ENCODE results near the gene STIM2. TPM values are rescaled to one million over a fixed set of nuclear protein-coding genes. Genes with fewer than 3 reads are reported as not detected.

Gene STIM2
- total RNA-seq, 1 experiment from 2014 or later: 59.0 TPM

DNA sequence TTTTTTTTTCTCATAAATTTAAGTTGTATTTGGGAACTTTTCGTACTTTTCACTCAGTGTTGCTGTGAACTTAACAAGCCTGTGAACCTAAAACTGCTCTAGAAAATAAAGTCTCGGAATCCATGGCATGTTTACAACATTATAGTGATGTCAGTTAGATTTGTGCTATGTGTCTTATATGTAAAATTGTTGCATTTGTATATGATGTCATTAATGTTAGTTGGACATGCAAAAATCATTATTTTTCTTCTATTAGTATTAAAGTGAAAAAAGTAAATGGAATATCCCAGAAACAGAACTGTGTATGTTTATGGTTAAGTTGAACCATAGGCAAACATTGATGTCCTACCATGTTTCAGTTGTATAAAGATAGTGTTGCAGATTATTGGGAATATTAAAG lies 85.2 kb downstream of the STIM2 start:
- no peak overlapping the region for H3K4me3 ChIP-seq (ENCODE audit: low read depth, low read length, poor library complexity, severe bottlenecking)
- TF ChIP-seq, protein P1, sequence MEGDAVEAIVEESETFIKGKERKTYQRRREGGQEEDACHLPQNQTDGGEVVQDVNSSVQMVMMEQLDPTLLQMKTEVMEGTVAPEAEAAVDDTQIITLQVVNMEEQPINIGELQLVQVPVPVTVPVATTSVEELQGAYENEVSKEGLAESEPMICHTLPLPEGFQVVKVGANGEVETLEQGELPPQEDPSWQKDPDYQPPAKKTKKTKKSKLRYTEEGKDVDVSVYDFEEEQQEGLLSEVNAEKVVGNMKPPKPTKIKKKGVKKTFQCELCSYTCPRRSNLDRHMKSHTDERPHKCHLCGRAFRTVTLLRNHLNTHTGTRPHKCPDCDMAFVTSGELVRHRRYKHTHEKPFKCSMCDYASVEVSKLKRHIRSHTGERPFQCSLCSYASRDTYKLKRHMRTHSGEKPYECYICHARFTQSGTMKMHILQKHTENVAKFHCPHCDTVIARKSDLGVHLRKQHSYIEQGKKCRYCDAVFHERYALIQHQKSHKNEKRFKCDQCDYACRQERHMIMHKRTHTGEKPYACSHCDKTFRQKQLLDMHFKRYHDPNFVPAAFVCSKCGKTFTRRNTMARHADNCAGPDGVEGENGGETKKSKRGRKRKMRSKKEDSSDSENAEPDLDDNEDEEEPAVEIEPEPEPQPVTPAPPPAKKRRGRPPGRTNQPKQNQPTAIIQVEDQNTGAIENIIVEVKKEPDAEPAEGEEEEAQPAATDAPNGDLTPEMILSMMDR (conservative IDR thresholded peaks at IDR 0.05; ENCODE audit: low read depth, low read length): no peak
- TF ChIP-seq EZH2 (IDR thresholded peaks at IDR 0.05; ENCODE audit: borderline replicate concordance, low read depth, low read length, poor library complexity, severe bottlenecking): no peak
- ChIA-PET CTCF (no interaction called here), POLR2A (ENCODE audit: low non-redundant PET) (no interaction called here)
- no TSS peak for BruUV-seq (replicated peaks)
- no peaks in the 10 kb centered on the region for H3K36me3 ChIP-seq (ENCODE audit: insufficient read depth, low read length, poor library complexity, severe bottlenecking)
- no peaks in the 10 kb centered on the region for H3K27me3 ChIP-seq (replicated peaks; ENCODE audit: insufficient read depth, low read depth, low read length, poor library complexity)
- H3K27ac ChIP-seq (ENCODE audit: low read depth, low read length, poor library complexity, severe bottlenecking): no peak overlapping the region
- H3K4me1 ChIP-seq (ENCODE audit: insufficient read depth, low read length, poor library complexity, severe bottlenecking): peaks cover 7% of the 10 kb centered on the region
- intact Hi-C loops (cut with micrococcal nuclease; ENCODE audit: unreplicated experiment): no loop called here
- peaks cover 9% of the 10 kb centered on the region for H3K9me3 ChIP-seq (ENCODE audit: low read depth, low read length, poor library complexity, severe bottlenecking)
- no peak for DNase-seq (ENCODE audit: low spot score)

DNA sequence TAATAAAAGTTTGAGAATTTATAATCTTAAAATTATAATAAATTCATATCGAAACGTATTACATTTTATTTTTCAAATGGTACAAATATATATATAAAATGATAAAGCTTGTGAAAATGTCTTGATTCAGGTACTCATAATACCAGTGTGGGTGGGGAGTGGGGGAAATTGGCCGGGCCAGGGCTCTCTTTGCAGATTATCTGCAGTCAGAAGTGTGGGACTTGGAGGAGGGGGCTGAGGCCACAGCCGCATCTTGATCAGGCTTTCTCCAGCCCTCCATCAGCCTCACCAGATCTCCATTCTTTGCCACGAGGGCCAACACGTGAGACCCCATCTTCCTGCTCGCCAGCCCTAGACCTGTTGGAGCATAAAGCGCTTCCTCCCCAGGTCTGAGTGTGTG lies 86.7 kb downstream of the STIM2 start:
- H3K4me3 ChIP-seq (ENCODE audit: low read depth, low read length, poor library complexity, severe bottlenecking): no peak overlapping the region
- POLR2A ChIA-PET (ENCODE audit: low non-redundant PET): no interaction called here
- no peak for DNase-seq (ENCODE audit: low spot score)
- peaks cover 10% of the 10 kb centered on the region for H3K9me3 ChIP-seq (ENCODE audit: low read depth, low read length, poor library complexity, severe bottlenecking)
- H3K27me3 ChIP-seq (replicated peaks; ENCODE audit: insufficient read depth, low read depth, low read length, poor library complexity): no peaks in the 10 kb centered on the region
- BruUV-seq (replicated peaks): no TSS peak
- no peaks in the 10 kb centered on the region for H3K4me1 ChIP-seq (ENCODE audit: insufficient read depth, low read length, poor library complexity, severe bottlenecking)
- CTCF ChIA-PET: no interaction called here
- no peak overlapping the region for H3K27ac ChIP-seq (ENCODE audit: low read depth, low read length, poor library complexity, severe bottlenecking)
- no peaks in the 10 kb centered on the region for H3K36me3 ChIP-seq (ENCODE audit: insufficient read depth, low read length, poor library complexity, severe bottlenecking)
- TF ChIP-seq, protein P1 (conservative IDR thresholded peaks at IDR 0.05; ENCODE audit: low read depth, low read length): no peak
- TF ChIP-seq EZH2 (IDR thresholded peaks at IDR 0.05; ENCODE audit: borderline replicate concordance, low read depth, low read length, poor library complexity, severe bottlenecking): no peak
- intact Hi-C loops (cut with micrococcal nuclease; ENCODE audit: unreplicated experiment): no loop called here

DNA sequence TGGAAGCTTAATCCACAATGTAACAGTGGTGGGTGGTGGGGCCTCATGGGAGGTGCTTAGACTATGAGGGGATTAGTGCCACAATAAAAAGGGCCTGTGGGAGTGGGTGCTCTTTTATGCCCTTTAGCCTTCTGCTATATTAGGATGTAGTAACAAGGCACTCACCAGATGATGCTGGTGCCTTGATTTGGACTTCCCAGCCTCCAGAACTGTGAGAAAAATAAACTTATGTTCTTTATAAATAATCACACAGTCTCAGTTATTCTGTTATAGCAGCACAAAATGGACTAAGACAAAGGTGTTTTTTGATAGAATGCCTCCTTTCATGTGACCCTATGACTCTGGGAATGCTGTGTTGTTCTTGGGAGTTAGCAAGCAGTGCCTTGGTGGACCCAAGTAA lies 89.8 kb downstream of the STIM2 start:
- Histone ChIP-seq H3K4me1 (ENCODE audit: insufficient read depth, low read length, poor library complexity, severe bottlenecking) (peaks cover 5% of the 10 kb centered on the region), H3K27me3 (replicated peaks; ENCODE audit: insufficient read depth, low read depth, low read length, poor library complexity) (no peaks in the 10 kb centered on the region), H3K4me3 (ENCODE audit: low read depth, low read length, poor library complexity, severe bottlenecking) (no peak overlapping the region), H3K9me3 (ENCODE audit: low read depth, low read length, poor library complexity, severe bottlenecking) (peaks cover 10% of the 10 kb centered on the region), H3K36me3 (ENCODE audit: insufficient read depth, low read length, poor library complexity, severe bottlenecking) (no peaks in the 10 kb centered on the region), H3K27ac (ENCODE audit: low read depth, low read length, poor library complexity, severe bottlenecking) (no peak overlapping the region)
- ChIA-PET POLR2A (ENCODE audit: low non-redundant PET) (no interaction called here), CTCF (no interaction called here)
- TF ChIP-seq, protein P1 (conservative IDR thresholded peaks at IDR 0.05; ENCODE audit: low read depth, low read length): no peak
- no peak for TF ChIP-seq EZH2 (IDR thresholded peaks at IDR 0.05; ENCODE audit: borderline replicate concordance, low read depth, low read length, poor library complexity, severe bottlenecking)
- intact Hi-C loops (cut with micrococcal nuclease; ENCODE audit: unreplicated experiment): no loop called here
- DNase-seq (ENCODE audit: low spot score): no peak
- no TSS peak for BruUV-seq (replicated peaks)
